Esophagus squamous epithelium (tissue), 5 donors: ENCODE results near the gene CACNG4. TPM values are rescaled to one million over a fixed set of nuclear protein-coding genes. Genes with fewer than 3 reads are reported as not detected.

Source experiments
- DNase-seq: peaks from one replicate; lab custom pipeline; 2025; lab: John Stamatoyannopoulos, UW
- H3K27ac ChIP-seq, 4 donors: fragments of 200-600 bp; sonication (generic); one replicate each; pipeline ENCODE4 v1.5.1; 2016 to 2019; ENCODE audit warnings: mild to moderate bottlenecking in 1 of 4
- H3K27me3 ChIP-seq, 4 donors: fragments of 200-600 bp; sonication (generic); 1 replicate in 3 of 4; 2 replicates in 1 of 4; pipeline versions ENCODE4 v1.5.1 to v1.6.0; 2017 to 2021; ENCODE audit warnings: antibody characterized with exemption in 1 of 4
- H3K36me3 ChIP-seq, 3 donors: fragments of 200-600 bp; sonication (generic); one replicate each; pipeline ENCODE4 v1.5.1; 2016 to 2019
- H3K4me1 ChIP-seq, 3 donors: fragments of 200-600 bp; sonication (generic); one replicate each; pipeline ENCODE4 v1.5.1; 2017 to 2019
- H3K4me3 ChIP-seq, 4 donors: fragments of 200-600 bp; sonication (generic); 1 replicate in 3 of 4; 2 replicates in 1 of 4; pipeline ENCODE4 v1.5.1; 2016 to 2019; ENCODE audit warnings: mild to moderate bottlenecking in 2 of 4, moderate library complexity in 1 of 4
- H3K9me3 ChIP-seq, 3 donors: fragments of 200-600 bp; sonication (generic); one replicate each; pipeline ENCODE4 v1.5.1; 2016 to 2019
- POLR2A ChIP-seq, 4 donors: fragments of 450-650 bp; IDR thresholded peaks; one replicate each; pipeline ENCODE4 v1.6.1; 2017; ENCODE audit warnings: antibody characterized with exemption in 4 of 4, mild to moderate bottlenecking in 4 of 4, moderate library complexity in 3 of 4
- WGBS, 2 donors: methylation state at CpG; one replicate each; pipeline ENCODE4 v1.1.5; 2018; 5-methylcytosine and 5-hydroxymethylcytosine counted together
- intact Hi-C: fragments of 100-400 bp; cut with DNase I; formaldehyde crosslinking; loops from one replicate; pipeline ENCODE4 v1.15.0; 2022
- total RNA-seq, 4 donors: library from RNA; depleted of rRNA; stranded (reverse); fragments of >200 nt; gene quantifications; one replicate each; pipeline ENCODE4 v1.1.0, GENCODE V29; 2016
- TF ChIP-seq, protein P1 (sequence below), 6 experiments: fragments of 450-650 bp in 4 of 6; fragments of 200-600 bp in 2 of 6; sonication (generic) in 2 of 6; IDR thresholded peaks; one replicate each; pipeline ENCODE4 v1.5.1; 2016 to 2019; ENCODE audit warnings: antibody characterized with exemption in 6 of 6, mild to moderate bottlenecking in 4 of 6, moderate library complexity in 4 of 6
- donor health status: DM: yes; HTN: yes; CAD: no.

CACNG4 gene
- total RNA-seq, 4 donors from 2014 or later = 0.08 to 0.38 (median 0.31) TPM; not detected in 1

DNA sequence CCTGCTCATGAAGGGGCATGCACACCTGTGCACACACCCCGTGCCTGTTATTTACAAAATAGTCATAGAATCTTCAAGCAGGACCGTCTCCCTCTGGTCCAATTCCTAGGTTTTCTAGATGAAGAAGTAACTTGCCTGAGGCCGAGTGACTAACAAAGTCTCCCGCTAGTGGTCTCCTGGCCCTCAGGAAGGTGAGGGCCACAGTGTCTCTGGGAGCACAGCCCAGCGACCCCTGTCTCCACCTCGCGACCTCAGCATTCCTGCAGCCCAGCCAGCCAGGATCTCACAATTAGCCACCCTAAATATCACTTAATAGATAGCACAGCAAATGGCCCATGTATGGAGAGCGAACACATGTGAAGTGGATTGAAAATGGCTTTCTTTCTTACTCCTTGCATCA lies 49.4 kb downstream of the CACNG4 start:
- 74 to 84% methylated on average over 7 to 8 of the region's 8 CpGs for WGBS, 2 donors
- H3K4me1 ChIP-seq = no peaks in the 10 kb centered on the region
- no peak overlapping the region for H3K27ac ChIP-seq
- DNase-seq = no peak
- TF ChIP-seq, protein P1, sequence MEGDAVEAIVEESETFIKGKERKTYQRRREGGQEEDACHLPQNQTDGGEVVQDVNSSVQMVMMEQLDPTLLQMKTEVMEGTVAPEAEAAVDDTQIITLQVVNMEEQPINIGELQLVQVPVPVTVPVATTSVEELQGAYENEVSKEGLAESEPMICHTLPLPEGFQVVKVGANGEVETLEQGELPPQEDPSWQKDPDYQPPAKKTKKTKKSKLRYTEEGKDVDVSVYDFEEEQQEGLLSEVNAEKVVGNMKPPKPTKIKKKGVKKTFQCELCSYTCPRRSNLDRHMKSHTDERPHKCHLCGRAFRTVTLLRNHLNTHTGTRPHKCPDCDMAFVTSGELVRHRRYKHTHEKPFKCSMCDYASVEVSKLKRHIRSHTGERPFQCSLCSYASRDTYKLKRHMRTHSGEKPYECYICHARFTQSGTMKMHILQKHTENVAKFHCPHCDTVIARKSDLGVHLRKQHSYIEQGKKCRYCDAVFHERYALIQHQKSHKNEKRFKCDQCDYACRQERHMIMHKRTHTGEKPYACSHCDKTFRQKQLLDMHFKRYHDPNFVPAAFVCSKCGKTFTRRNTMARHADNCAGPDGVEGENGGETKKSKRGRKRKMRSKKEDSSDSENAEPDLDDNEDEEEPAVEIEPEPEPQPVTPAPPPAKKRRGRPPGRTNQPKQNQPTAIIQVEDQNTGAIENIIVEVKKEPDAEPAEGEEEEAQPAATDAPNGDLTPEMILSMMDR (IDR thresholded peaks at IDR 0.05) = no peak
- no peak for TF ChIP-seq POLR2A (IDR thresholded peaks at IDR 0.05)
- peaks cover 0 to 57% (median 0%) of the 10 kb centered on the region in 4 donors for H3K27me3 ChIP-seq
- H3K4me3 ChIP-seq = no peak overlapping the region
- intact Hi-C loops = no loop called here
- H3K36me3 ChIP-seq = no peaks in the 10 kb centered on the region
- no peaks in the 10 kb centered on the region for H3K9me3 ChIP-seq

DNA sequence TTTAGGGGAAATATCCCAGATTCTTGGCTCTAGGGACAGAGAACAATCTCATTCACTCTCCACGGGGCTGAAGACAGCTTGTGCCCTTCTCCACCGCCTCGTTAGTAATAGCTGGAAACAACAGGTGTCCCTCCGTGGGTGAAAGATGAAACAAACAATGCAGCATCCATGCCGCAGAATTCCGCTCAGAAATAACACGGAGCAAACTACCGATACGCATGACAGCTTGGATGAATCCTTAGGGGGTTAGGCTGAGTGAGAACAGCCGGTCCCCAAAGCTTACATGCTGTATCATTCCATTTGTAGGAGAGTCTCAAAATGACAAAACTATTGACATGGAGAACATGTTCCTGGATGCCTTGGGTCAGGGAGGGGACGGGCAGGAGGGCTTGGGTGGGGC lies 50.5 kb downstream of the CACNG4 start:
- no peaks in the 10 kb centered on the region for H3K36me3 ChIP-seq
- H3K4me1 ChIP-seq = no peaks in the 10 kb centered on the region
- intact Hi-C loops = no loop called here
- peaks cover 0 to 52% (median 0%) of the 10 kb centered on the region in 4 donors for H3K27me3 ChIP-seq
- DNase-seq = no peak
- H3K9me3 ChIP-seq = no peaks in the 10 kb centered on the region
- no peak for TF ChIP-seq POLR2A (IDR thresholded peaks at IDR 0.05)
- TF ChIP-seq, protein P1 (IDR thresholded peaks at IDR 0.05) = no peak
- 70 to 72% methylated on average over 10 to 11 of the region's 11 CpGs for WGBS, 2 donors
- no peak overlapping the region for H3K27ac ChIP-seq
- no peak overlapping the region for H3K4me3 ChIP-seq

DNA sequence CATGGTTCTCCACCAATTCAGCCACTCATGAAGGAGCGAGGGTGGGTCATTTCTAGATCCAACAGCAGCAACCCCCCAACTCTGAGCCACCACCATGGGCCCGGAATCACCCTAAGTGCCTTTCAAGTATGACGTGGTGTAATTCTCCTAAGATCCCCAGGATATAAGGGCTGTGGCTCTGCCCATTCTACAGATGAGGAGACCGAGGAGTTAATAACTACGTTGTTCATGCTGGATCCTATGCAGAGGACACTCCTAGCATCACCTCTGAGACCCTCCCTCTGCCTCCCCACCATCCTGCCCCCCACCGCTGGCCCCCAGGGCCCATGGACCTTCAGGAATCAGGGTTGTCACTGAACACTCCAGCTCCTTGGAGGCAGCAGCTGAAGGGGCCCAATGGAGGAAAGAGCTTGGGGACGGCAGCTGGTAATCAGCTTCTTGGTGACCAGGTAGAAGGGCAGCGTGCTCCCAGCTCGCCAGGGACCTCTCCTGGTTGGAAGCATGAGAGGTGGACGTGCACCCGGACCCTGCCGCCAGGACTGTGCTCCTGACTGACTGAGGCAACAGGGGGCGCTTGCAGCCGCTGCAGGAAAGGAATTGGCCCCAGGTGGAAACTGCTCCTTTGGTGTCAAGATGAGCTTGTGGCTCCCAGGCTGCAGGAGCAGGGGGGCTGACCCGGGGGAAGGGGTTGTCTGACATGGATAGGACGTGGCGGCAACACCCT lies 51.7 kb downstream of the CACNG4 start:
- no peak for TF ChIP-seq POLR2A (IDR thresholded peaks at IDR 0.05)
- Histone ChIP-seq H3K4me3 (no peak overlapping the region), H3K27ac (no peak overlapping the region), H3K36me3 (no peaks in the 10 kb centered on the region), H3K4me1 (no peaks in the 10 kb centered on the region), H3K27me3 (peaks cover 0 to 47% (median 0%) of the 10 kb centered on the region in 4 donors), H3K9me3 (no peaks in the 10 kb centered on the region)
- intact Hi-C loops = no loop called here
- DNase-seq = no peak
- 83 to 95% methylated on average over 2 to 3 of the region's 17 CpGs for WGBS, 2 donors

DNA sequence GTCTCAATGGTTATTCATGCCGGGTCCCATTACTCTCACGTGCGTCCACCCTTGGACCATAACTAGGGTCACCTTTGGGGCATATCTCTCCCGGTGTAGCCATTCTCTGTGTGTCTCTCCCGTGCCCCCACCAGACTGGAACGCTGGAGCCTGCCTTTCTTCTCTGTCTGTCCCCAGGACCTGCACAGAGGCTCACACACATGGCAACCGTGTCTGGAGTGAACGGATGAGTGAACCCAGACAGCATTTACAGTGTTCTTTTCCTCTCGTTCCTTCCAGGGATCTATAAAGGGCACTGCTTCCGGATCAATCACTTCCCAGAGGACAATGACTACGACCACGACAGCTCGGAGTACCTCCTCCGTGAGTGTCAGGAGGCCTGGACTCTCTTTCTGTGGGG lies 53.4 kb downstream of the CACNG4 start:
- intact Hi-C loops = no loop called here
- Histone ChIP-seq H3K27ac (no peak overlapping the region), H3K4me1 (no peaks in the 10 kb centered on the region), H3K9me3 (no peaks in the 10 kb centered on the region), H3K36me3 (no peaks in the 10 kb centered on the region), H3K27me3 (peaks cover 0 to 36% (median 0%) of the 10 kb centered on the region in 4 donors), H3K4me3 (no peak overlapping the region)
- DNase-seq = no peak
- 84 to 91% methylated on average over 8 to 9 of the region's 14 CpGs for WGBS, 2 donors
- TF ChIP-seq POLR2A (IDR thresholded peaks at IDR 0.05) = no peak
- TF ChIP-seq, protein P1 (IDR thresholded peaks at IDR 0.05) = no peak

GRCh38 chr17:67018471-67019434 lies 54.2 kb downstream of the CACNG4 start:
- Histone ChIP-seq H3K27ac (no peak overlapping the region), H3K4me1 (no peaks in the 10 kb centered on the region), H3K9me3 (no peaks in the 10 kb centered on the region), H3K36me3 (no peaks in the 10 kb centered on the region), H3K27me3 (peaks cover 0 to 27% (median 0%) of the 10 kb centered on the region in 4 donors), H3K4me3 (no peak overlapping the region)
- intact Hi-C loops = no loop called here
- no peak for TF ChIP-seq POLR2A (IDR thresholded peaks at IDR 0.05)
- TF ChIP-seq, protein P1 (IDR thresholded peaks at IDR 0.05) = no peak
- WGBS, 2 donors = 50 to 80% methylated on average over 6 to 8 of the region's 12 CpGs
- DNase-seq = no peak
